Peyer's patch (tissue), 4 donors: ENCODE data around the gene NRIP1.

ENCODE experiments used
- POLR2A ChIP-seq, 2 donors: fragments of 450-650 bp; IDR thresholded peaks; one replicate each; pipeline ENCODE4 v1.5.1; 2017; ENCODE audit warnings: antibody characterized with exemption in 2 of 2, mild to moderate bottlenecking in 2 of 2, moderate library complexity in 2 of 2
- TF ChIP-seq, protein P1 (sequence below), 6 experiments: fragments of 450-650 bp in 4 of 6; fragments of 200-600 bp in 2 of 6; sonication (generic) in 1 of 6; IDR thresholded peaks; one replicate each; pipeline ENCODE4 v1.5.1; 2017 to 2019; ENCODE audit warnings: antibody characterized with exemption in 6 of 6, mild to moderate bottlenecking in 3 of 6, moderate library complexity in 1 of 6

DNA sequence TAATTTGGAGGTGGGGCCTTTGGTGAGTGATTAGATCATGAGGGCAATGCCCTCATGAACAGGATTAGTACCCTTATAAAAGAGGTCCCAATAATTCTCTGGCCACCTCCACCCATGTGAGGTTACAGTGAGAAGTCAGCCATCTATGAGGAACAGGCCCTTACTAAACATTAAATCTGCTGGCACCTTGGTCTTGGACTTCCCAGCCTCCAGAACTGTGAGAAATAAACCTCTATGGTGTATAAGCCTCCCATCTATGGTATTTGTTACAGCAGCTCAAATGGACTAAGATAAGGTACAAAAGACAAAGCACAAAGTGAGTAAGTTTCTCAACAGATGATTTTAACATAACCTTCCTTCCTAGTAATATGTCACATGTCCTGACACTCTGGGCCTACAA is 22.3 kb downstream of the NRIP1 start:
- TF ChIP-seq, protein P1, sequence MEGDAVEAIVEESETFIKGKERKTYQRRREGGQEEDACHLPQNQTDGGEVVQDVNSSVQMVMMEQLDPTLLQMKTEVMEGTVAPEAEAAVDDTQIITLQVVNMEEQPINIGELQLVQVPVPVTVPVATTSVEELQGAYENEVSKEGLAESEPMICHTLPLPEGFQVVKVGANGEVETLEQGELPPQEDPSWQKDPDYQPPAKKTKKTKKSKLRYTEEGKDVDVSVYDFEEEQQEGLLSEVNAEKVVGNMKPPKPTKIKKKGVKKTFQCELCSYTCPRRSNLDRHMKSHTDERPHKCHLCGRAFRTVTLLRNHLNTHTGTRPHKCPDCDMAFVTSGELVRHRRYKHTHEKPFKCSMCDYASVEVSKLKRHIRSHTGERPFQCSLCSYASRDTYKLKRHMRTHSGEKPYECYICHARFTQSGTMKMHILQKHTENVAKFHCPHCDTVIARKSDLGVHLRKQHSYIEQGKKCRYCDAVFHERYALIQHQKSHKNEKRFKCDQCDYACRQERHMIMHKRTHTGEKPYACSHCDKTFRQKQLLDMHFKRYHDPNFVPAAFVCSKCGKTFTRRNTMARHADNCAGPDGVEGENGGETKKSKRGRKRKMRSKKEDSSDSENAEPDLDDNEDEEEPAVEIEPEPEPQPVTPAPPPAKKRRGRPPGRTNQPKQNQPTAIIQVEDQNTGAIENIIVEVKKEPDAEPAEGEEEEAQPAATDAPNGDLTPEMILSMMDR (IDR thresholded peaks at IDR 0.05), result no peak
- TF ChIP-seq POLR2A (IDR thresholded peaks at IDR 0.05), result no peak
